GM12892 (cell line): ENCODE results near the gene RIN3. TPM values are rescaled to one million over a fixed set of nuclear protein-coding genes. Genes with fewer than 3 reads are reported as not detected.

Experiments used
- DNase-seq: peaks from one replicate; pipeline ENCODE4 v3.0.0; 2011; ENCODE audit not compliant: insufficient read length
- FAIRE-seq: peaks from 2 replicates; lab custom pipeline; 2011; peaks lifted over from hg19 to GRCh38; lab: Jason Lieb, UNC
- POLR2A ChIP-seq: IDR thresholded peaks from 2 replicates; pipeline ENCODE4 v1.6.1; 2011; ENCODE audit warnings: low read depth, low read length, control low read depth
- POLR2AphosphoS5 ChIP-seq: IDR thresholded peaks from 2 replicates; pipeline ENCODE4 v1.6.1; 2011; ENCODE audit warnings: low read depth, low read length, control low read depth
- TAF1 ChIP-seq: IDR thresholded peaks from 2 replicates; pipeline ENCODE4 v1.6.1; 2011; ENCODE audit warnings: low read depth, mild to moderate bottlenecking, control low read depth, low read length, borderline replicate concordance
- polyA plus RNA-seq: library from polyadenylated mRNA; unstranded; fragments of >200 nt; gene quantifications from one replicate; pipeline ENCODE4 v1.2.1, GENCODE V29; 2012; ENCODE audit warnings: missing spikeins, inconsistent platforms; ENCODE audit not compliant: missing spikeins

The RIN3 gene
- 9.4 TPM for polyA plus RNA-seq

- FAIRE-seq (peak; percentile 85), DNase-seq (peak; percentile 63)
- TF ChIP-seq POLR2A (peak; percentile 71; the same call in 1 of the 2 replicates), TAF1 (0 out of 2 replicates have a peak, but pooled peaks have one; percentile 42), POLR2AphosphoS5 (0 out of 2 replicates have a peak, but pooled peaks have one; percentile 30)
These were observed at the start of gene RIN3 for GRCh38 chr14:92513204-92513965. Gene RIN3, plus strand, starts transcription at chr14:92513781. Its CDS starts 152 bp downstream, at chr14:92513933.

GRCh38 chr14:92464156-92464555 is 49.4 kb upstream of the RIN3 start:
- DNase-seq (no peak), FAIRE-seq (no peak)
- no peak for TF ChIP-seq TAF1
- TF ChIP-seq POLR2A = no peak
- TF ChIP-seq POLR2AphosphoS5 = no peak

- no peak for FAIRE-seq
These were observed 48.9 kb upstream of the RIN3 start for GRCh38 chr14:92464716-92465115.

GRCh38 chr14:92465353-92466055 is 48.1 kb upstream of the RIN3 start:
- TF ChIP-seq POLR2A = no peak
- TF ChIP-seq TAF1 = no peak
- TF ChIP-seq POLR2AphosphoS5 = no peak
- FAIRE-seq (no peak), DNase-seq (no peak)

More at GRCh38 chr14:92464716-92465115, 48.9 kb upstream of the RIN3 start:
- no peak for DNase-seq
- no peak for TF ChIP-seq POLR2A
- TF ChIP-seq POLR2AphosphoS5 = no peak
- no peak for TF ChIP-seq TAF1

- no peak for TF ChIP-seq POLR2AphosphoS5
- no peak for TF ChIP-seq POLR2A
- TF ChIP-seq TAF1 = no peak
- DNase-seq = no peak
- FAIRE-seq = no peak
These were observed 47.5 kb upstream of the RIN3 start for GRCh38 chr14:92466059-92466458.

GRCh38 chr14:92469515-92469914 is 44.1 kb upstream of the RIN3 start:
- TF ChIP-seq POLR2A (no peak), TAF1 (no peak), POLR2AphosphoS5 (no peak)
- no peak for FAIRE-seq
- DNase-seq = no peak

- DNase-seq = no peak
- FAIRE-seq = no peak
- TF ChIP-seq POLR2A (no peak), POLR2AphosphoS5 (no peak), TAF1 (no peak)
These were observed 43.4 kb upstream of the RIN3 start for GRCh38 chr14:92470215-92470614.

- no peak for TF ChIP-seq POLR2A
- TF ChIP-seq POLR2AphosphoS5 = no peak
- no peak for TF ChIP-seq TAF1
- FAIRE-seq (no peak), DNase-seq (no peak)
These were observed 42.8 kb upstream of the RIN3 start for GRCh38 chr14:92470811-92471210.

- no peak for FAIRE-seq
- TF ChIP-seq POLR2A = no peak
- no peak for TF ChIP-seq TAF1
- no peak for TF ChIP-seq POLR2AphosphoS5
- no peak for DNase-seq
These were observed 41.7 kb upstream of the RIN3 start for GRCh38 chr14:92471919-92472318.

GRCh38 chr14:92472860-92473259 is 40.7 kb upstream of the RIN3 start:
- FAIRE-seq (no peak), DNase-seq (no peak)
- TF ChIP-seq TAF1 = no peak
- no peak for TF ChIP-seq POLR2AphosphoS5
- TF ChIP-seq POLR2A = no peak

- no peak for FAIRE-seq
- no peak for TF ChIP-seq TAF1
- TF ChIP-seq POLR2AphosphoS5 = no peak
- no peak for TF ChIP-seq POLR2A
- no peak for DNase-seq
These were observed 40.2 kb upstream of the RIN3 start for GRCh38 chr14:92473261-92473968.
